A549 (cell line): ENCODE data around the gene OR8G1. TPM values are rescaled to one million over a fixed set of nuclear protein-coding genes. Genes with fewer than 3 reads are reported as not detected.

Experiments
- ATAC-seq, 2 experiments: fragments of 200-7000 bp in 1 of 2; fragments of >200 bp in 1 of 2; cut with Nextera tagmentation in 1 of 2; cut with Tn5 transposase in 1 of 2; 3 replicates each; pipeline versions ENCODE4 v1.8.0 to v1.9.1; 2018 to 2020; ENCODE audit warnings: mild to moderate bottlenecking in 1 of 2, moderate library complexity in 1 of 2
- CTCF ChIA-PET: fragments of 300-600 bp; sonication (Branson Sonifier 250); formaldehyde crosslinking; extraction: SDS; loops from one replicate; lab custom pipeline; 2021; ENCODE audit warnings: antibody characterized with exemption, inconsistent platforms; lab: Yijun Ruan, JAX
- POLR2A ChIA-PET: fragments of 350-600 bp; formaldehyde crosslinking; extraction: SDS; loops from one replicate; lab custom pipeline; 2021; ENCODE audit warnings: antibody characterized with exemption, inconsistent platforms; lab: Yijun Ruan, JAX
- DNase-seq, 2 experiments: peaks; one replicate each; pipeline versions ENCODE4 v3.0.0 to v3.0.0-alpha.2; 2011 to 2016; ENCODE audit warnings: low read depth in 1 of 2, low spot score in 1 of 2
- FAIRE-seq: peaks from 2 replicates; lab custom pipeline; 2011; peaks lifted over from hg19 to GRCh38; lab: Jason Lieb, UNC
- H3K27ac ChIP-seq, 2 experiments: fragments of >200 bp; sonication (Bioruptor Twin); formaldehyde crosslinking; 3 replicates each; pipeline ENCODE4 v1.5.1; 2016 to 2017
- H3K4me1 ChIP-seq: fragments of >200 bp; sonication (Bioruptor Twin); formaldehyde crosslinking; 3 replicates; pipeline ENCODE4 v1.6.1; 2016
- H3K4me2 ChIP-seq: fragments of >200 bp; sonication (Bioruptor Twin); formaldehyde crosslinking; 3 replicates; pipeline ENCODE4 v1.6.1; 2016
- H3K4me3 ChIP-seq: fragments of >200 bp; sonication (Bioruptor Twin); formaldehyde crosslinking; 3 replicates; pipeline ENCODE4 v1.5.1; 2016
- H3K9me3 ChIP-seq: fragments of >200 bp; sonication (Bioruptor Twin); formaldehyde crosslinking; 3 replicates; pipeline ENCODE4 v1.6.1; 2016
- BCL3 ChIP-seq: fragments of >200 bp; sonication (Bioruptor Twin); formaldehyde crosslinking; IDR thresholded peaks from 3 replicates; pipeline ENCODE4 v1.6.1; 2016
- EHF ChIP-seq: fragments of 250-450 bp; sonication (Bioruptor Pico); IDR thresholded peaks from 2 replicates; pipeline ENCODE4 v1.5.0; 2020; ENCODE audit warnings: mild to moderate bottlenecking
- EHMT2 ChIP-seq: fragments of 200-600 bp; sonication (generic); IDR thresholded peaks from 2 replicates; pipeline ENCODE4 v1.6.1; 2016; ENCODE audit warnings: antibody characterized with exemption, low read depth, mild to moderate bottlenecking, moderate library complexity
- ESRRA ChIP-seq: fragments of 150-350 bp; IDR thresholded peaks from 2 replicates; pipeline ENCODE4 v1.6.1; 2014; ENCODE audit warnings: mild to moderate bottlenecking, low read length, borderline replicate concordance
- FOSL2 ChIP-seq, 2 experiments: fragments of 450-650 bp in 1 of 2; fragments of >200 bp in 1 of 2; sonication (Bioruptor Twin) in 1 of 2; formaldehyde crosslinking; IDR thresholded peaks; 2 replicates each; pipeline versions ENCODE4 v1.5.0 to v1.6.1; 2016 to 2020; ENCODE audit warnings: mild to moderate bottlenecking in 1 of 2, moderate library complexity in 1 of 2
- HEYL ChIP-seq: fragments of 250-450 bp; sonication (Bioruptor Pico); IDR thresholded peaks from 2 replicates; pipeline ENCODE4 v1.8.0; 2021; ENCODE audit warnings: mild to moderate bottlenecking, moderate library complexity
- HOXB5 ChIP-seq: fragments of 250-450 bp; sonication (Bioruptor Pico); IDR thresholded peaks from 2 replicates; pipeline ENCODE4 v1.5.0; 2020; ENCODE audit warnings: mild to moderate bottlenecking, moderate library complexity
- KDM5A ChIP-seq: fragments of 200-600 bp; sonication (generic); IDR thresholded peaks from 2 replicates; pipeline ENCODE4 v1.6.1; 2016; ENCODE audit warnings: antibody characterized with exemption, mild to moderate bottlenecking
- MAZ ChIP-seq: fragments of 150-350 bp; IDR thresholded peaks from 2 replicates; pipeline ENCODE4 v1.6.1; 2014; ENCODE audit warnings: antibody characterized with exemption, low read depth, low read length, borderline replicate concordance
- NFE2L2 ChIP-seq: fragments of 150-350 bp; conservative IDR thresholded peaks from 2 replicates; pipeline ENCODE4 v1.6.1; 2014; ENCODE audit warnings: low read length
- NPAS2 ChIP-seq: fragments of 250-450 bp; sonication (Bioruptor Pico); IDR thresholded peaks from 2 replicates; pipeline ENCODE4 v1.8.0; 2022; ENCODE audit warnings: mild to moderate bottlenecking, moderate library complexity, borderline replicate concordance
- NR3C1 ChIP-seq: fragments of >200 bp; sonication (Bioruptor Twin); formaldehyde crosslinking; IDR thresholded peaks from 3 replicates; pipeline ENCODE4 v1.6.1; 2017
- POLR2AphosphoS2 ChIP-seq: conservative IDR thresholded peaks from 2 replicates; pipeline ENCODE4 v1.6.1; 2012; ENCODE audit warnings: low read length, improper control_type of control experiment, inconsistent platforms
- RCOR1 ChIP-seq: fragments of 150-350 bp; IDR thresholded peaks from 2 replicates; pipeline ENCODE4 v1.6.1; 2014; ENCODE audit warnings: antibody characterized with exemption, low read length, low read depth
- RNF2 ChIP-seq: fragments of 200-600 bp; sonication (generic); IDR thresholded peaks from 2 replicates; pipeline ENCODE4 v1.6.1; 2016; ENCODE audit warnings: low read depth, mild to moderate bottlenecking, antibody characterized with exemption, moderate library complexity, borderline replicate concordance
- TFCP2L1 ChIP-seq: fragments of 250-450 bp; sonication (Bioruptor Pico); IDR thresholded peaks from 2 replicates; pipeline ENCODE4 v1.5.0; 2021; ENCODE audit warnings: mild to moderate bottlenecking
- ZC3H11A ChIP-seq: fragments of 450-650 bp; IDR thresholded peaks from 2 replicates; pipeline ENCODE4 v1.6.1; 2014; ENCODE audit warnings: antibody characterized with exemption, mild to moderate bottlenecking
- ZSCAN20 ChIP-seq: fragments of 250-450 bp; sonication (Bioruptor Pico); IDR thresholded peaks from 2 replicates; pipeline ENCODE4 v1.8.0; 2022; ENCODE audit warnings: mild to moderate bottlenecking, moderate library complexity
- WGBS: methylation state at CpG from one replicate; pipeline ENCODE4 v1.1.6; 2017; ENCODE audit errors: missing lambda C conversion rate; 5-methylcytosine and 5-hydroxymethylcytosine counted together
- polyA plus RNA-seq, 4 experiments: library from polyadenylated mRNA; depleted of rRNA in 3 of 4; stranded (reverse); fragments of >200 nt; fragmentation: RNase III in 1 of 4; extraction: RNeasy Plus Mini Kit Qiagen cat#74134 plus additional on column Dnase treatment in 1 of 4; gene quantifications; 2 replicates in 3 of 4; 3 replicates in 1 of 4; pipeline ENCODE4 v1.2.3, GENCODE V29; 2011 to 2017
- TF ChIP-seq, protein P1 (sequence below): fragments of 450-650 bp; IDR thresholded peaks from 2 replicates; pipeline ENCODE4 v1.6.1; 2014; ENCODE audit warnings: antibody characterized with exemption
- TF ChIP-seq, protein P2 (sequence below): fragments of 250-450 bp; sonication (Bioruptor Pico); IDR thresholded peaks from 2 replicates; pipeline ENCODE4 v1.5.0; 2020; ENCODE audit warnings: low read depth, mild to moderate bottlenecking, moderate library complexity

OR8G1 gene
- polyA plus RNA-seq, 2 of the 4 experiments (the other 2 are of a cell fraction) = not detected

GRCh38 chr11:124285610-124286344 lies 44.9 kb downstream of the OR8G1 start:
- FAIRE-seq = no peak
- Histone ChIP-seq H3K4me2 (no peak overlapping the region), H3K4me3 (no peak overlapping the region), H3K4me1 (no peaks in the 10 kb centered on the region), H3K9me3 (no peaks in the 10 kb centered on the region), H3K27ac (no peak overlapping the region)
- no peak for ATAC-seq
- ChIA-PET POLR2A (no interaction called here), CTCF (no interaction called here)
- no peak for DNase-seq
- 24% methylated on average over 3 of the region's 3 CpGs for WGBS
- TF ChIP-seq NPAS2 (CRISPR knock-in tag) = no peak
- TF ChIP-seq, protein P1, sequence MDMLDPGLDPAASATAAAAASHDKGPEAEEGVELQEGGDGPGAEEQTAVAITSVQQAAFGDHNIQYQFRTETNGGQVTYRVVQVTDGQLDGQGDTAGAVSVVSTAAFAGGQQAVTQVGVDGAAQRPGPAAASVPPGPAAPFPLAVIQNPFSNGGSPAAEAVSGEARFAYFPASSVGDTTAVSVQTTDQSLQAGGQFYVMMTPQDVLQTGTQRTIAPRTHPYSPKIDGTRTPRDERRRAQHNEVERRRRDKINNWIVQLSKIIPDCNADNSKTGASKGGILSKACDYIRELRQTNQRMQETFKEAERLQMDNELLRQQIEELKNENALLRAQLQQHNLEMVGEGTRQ = no peak
- TF ChIP-seq, protein P2, sequence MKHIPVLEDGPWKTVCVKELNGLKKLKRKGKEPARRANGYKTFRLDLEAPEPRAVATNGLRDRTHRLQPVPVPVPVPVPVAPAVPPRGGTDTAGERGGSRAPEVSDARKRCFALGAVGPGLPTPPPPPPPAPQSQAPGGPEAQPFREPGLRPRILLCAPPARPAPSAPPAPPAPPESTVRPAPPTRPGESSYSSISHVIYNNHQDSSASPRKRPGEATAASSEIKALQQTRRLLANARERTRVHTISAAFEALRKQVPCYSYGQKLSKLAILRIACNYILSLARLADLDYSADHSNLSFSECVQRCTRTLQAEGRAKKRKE (CRISPR knock-in tag) = no peak
- no peak for TF ChIP-seq EHF (CRISPR knock-in tag)

- no peaks in the 10 kb centered on the region for H3K4me1 ChIP-seq
- FAIRE-seq (no peak), DNase-seq (no peak), ATAC-seq (no peak)
- TF ChIP-seq HOXB5 (CRISPR knock-in tag) (no peak), RNF2 (no peak), TFCP2L1 (no peak), NR3C1 (no peak), POLR2AphosphoS2 (no peak), KDM5A (no peak), RCOR1 (no peak), ESRRA (no peak), NFE2L2 (no peak), ZC3H11A (no peak), MAZ (no peak), HEYL (CRISPR knock-in tag) (no peak), ZSCAN20 (CRISPR knock-in tag) (no peak)
- ChIA-PET POLR2A (no interaction called here), CTCF (no interaction called here)
- no peak overlapping the region for H3K4me3 ChIP-seq
- 5% methylated on average over 1 of the region's 1 CpG for WGBS
- no peak overlapping the region for H3K27ac ChIP-seq
- no peaks in the 10 kb centered on the region for H3K9me3 ChIP-seq
- no peak overlapping the region for H3K4me2 ChIP-seq
Observed at GRCh38 chr11:124294687-124295086, 53.8 kb downstream of the OR8G1 start.

DNA sequence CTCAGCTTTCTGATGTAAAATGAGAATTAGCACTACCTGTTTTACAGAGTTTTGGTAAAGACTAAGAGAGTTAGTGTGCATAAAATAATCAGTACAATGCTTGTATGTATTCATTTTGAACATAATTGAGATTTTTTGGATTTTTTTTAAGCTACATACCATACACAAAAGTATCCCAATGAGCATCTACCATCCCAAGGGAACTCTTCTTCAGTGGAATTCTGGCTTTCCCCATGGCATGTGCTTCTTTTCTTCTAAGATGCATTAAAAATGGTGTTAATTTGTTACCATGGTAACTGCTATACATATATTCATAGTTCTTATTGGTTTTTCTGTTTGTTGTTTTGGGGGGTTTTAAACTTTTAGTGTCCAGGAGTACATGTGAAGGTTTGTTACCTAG lies 55.1 kb downstream of the OR8G1 start:
- POLR2A ChIA-PET = no interaction called here
- no peak for TF ChIP-seq ZC3H11A
- no peak for TF ChIP-seq FOSL2 (IDR thresholded peaks at IDR 0.05)
- TF ChIP-seq FOSL2 (CRISPR knock-in tag; IDR thresholded peaks at IDR 0.05) = no peak
- TF ChIP-seq NR3C1 = no peak
- no peak for TF ChIP-seq BCL3
- TF ChIP-seq, protein P1 = no peak
- TF ChIP-seq EHMT2 = no peak
- TF ChIP-seq, all 56 proteins: peak for 0
- no peak overlapping the region for H3K4me3 ChIP-seq
- no peak overlapping the region for H3K4me2 ChIP-seq
- CTCF ChIA-PET = no interaction called here
- no peak for ATAC-seq
- no peak overlapping the region for H3K27ac ChIP-seq
- DNase-seq = no peak
- no peaks in the 10 kb centered on the region for H3K9me3 ChIP-seq
- no peaks in the 10 kb centered on the region for H3K4me1 ChIP-seq
- FAIRE-seq = no peak
